ACHN (cell line): Measurements from ENCODE around the gene TTBK1.

Source experiments
- DNase-seq: peaks from one replicate; pipeline ENCODE4 v3.0.0-alpha.2; 2015
- in situ Hi-C: cut with HindIII; loops from 2 replicates; pipeline ENCODE4 v1.10.0; 2017; ENCODE audit warnings: low sequenced_read_pairs, low pct_ligation_motif_present, low pct_unique_long_range_greater_than_20kb

TTBK1 gene

GRCh38 chr6:43221046-43221972 lies 22.0 kb upstream of the TTBK1 start:
- no peak for DNase-seq
- in situ Hi-C loops = no loop called here

GRCh38 chr6:43222418-43223059 lies 20.7 kb upstream of the TTBK1 start:
- in situ Hi-C loops = no loop called here
- DNase-seq = no peak

- no peak for DNase-seq
- in situ Hi-C loops = no loop called here
Observed at GRCh38 chr6:43223175-43223574, 20.1 kb upstream of the TTBK1 start.

- in situ Hi-C loops = no loop called here
- DNase-seq = no peak
Observed at GRCh38 chr6:43226192-43226851, 17.0 kb upstream of the TTBK1 start.

- in situ Hi-C loops = no loop called here
- peak; percentile 69 for DNase-seq
Observed at GRCh38 chr6:43228951-43229802, 14.1 kb upstream of the TTBK1 start, which contains the start of gene DNPH1. Gene DNPH1 (minus strand): TSS chr6:43229481. CDS start chr6:43229456, 25 bp downstream.

GRCh38 chr6:43229803-43230620 lies 13.3 kb upstream of the TTBK1 start:
- in situ Hi-C loops = no loop called here
- DNase-seq = no peak

GRCh38 chr6:43231053-43231452 lies 12.2 kb upstream of the TTBK1 start:
- no peak for DNase-seq
- in situ Hi-C loops = no loop called here

- in situ Hi-C loops = no loop called here
- no peak for DNase-seq
Observed at GRCh38 chr6:43231735-43232450, 11.4 kb upstream of the TTBK1 start.

GRCh38 chr6:43235841-43236240 lies 7.4 kb upstream of the TTBK1 start:
- in situ Hi-C loops = no loop called here
- DNase-seq = no peak

- in situ Hi-C loops = no loop called here
- DNase-seq = no peak
Observed at GRCh38 chr6:43239054-43239453, 4.2 kb upstream of the TTBK1 start.

- in situ Hi-C loops = no loop called here
- no peak for DNase-seq
Observed at GRCh38 chr6:43240950-43241349, 2.3 kb upstream of the TTBK1 start.

- no peak for DNase-seq
- in situ Hi-C loops = no loop called here
Observed at GRCh38 chr6:43241446-43241845, 1.8 kb upstream of the TTBK1 start.

- in situ Hi-C loops = no loop called here
- no peak for DNase-seq
Observed at GRCh38 chr6:43243664-43244321, 512 bp downstream of the TTBK1 start.

- in situ Hi-C loops = no loop called here
- peak; percentile 86 for DNase-seq
Observed at GRCh38 chr6:43246301-43247113, 3.2 kb downstream of the TTBK1 start.

GRCh38 chr6:43247114-43247999 lies 4.1 kb downstream of the TTBK1 start:
- peak; percentile 83 for DNase-seq
- in situ Hi-C loops = no loop called here
